Neural cell (in vitro differentiated cells): Measurements from ENCODE around the gene AZGP1. TPM values are rescaled to one million over a fixed set of nuclear protein-coding genes. Genes with fewer than 3 reads are reported as not detected.
"Not testable (repeated sequence)": the region's sequence is repeated elsewhere in the genome, so short reads cannot be mapped to it uniquely, and the experiment has no call there.

Experiments
- H2AFZ ChIP-seq: fragments of 200-600, 300-800 bp; sonication (generic), shearing (Covaris generic); 2 replicates; pipeline ENCODE4 v1.6.0; 2014; ENCODE audit warnings: low read depth, mild to moderate bottlenecking, antibody characterized with exemption, low read length, moderate library complexity
- H3F3A ChIP-seq: fragments of 200-600 bp; shearing (Covaris generic); 2 replicates; pipeline ENCODE4 v1.6.1; 2016; ENCODE audit warnings: mild to moderate bottlenecking, moderate library complexity, mixed read lengths, antibody characterized with exemption, low read length; ENCODE audit not compliant: insufficient read depth, poor library complexity, severe bottlenecking
- H3K27ac ChIP-seq: fragments of 200-600, 300-800 bp; sonication (generic), shearing (Covaris generic); 2 replicates; pipeline ENCODE4 v1.5.1; 2014; ENCODE audit warnings: mild to moderate bottlenecking, low read length, moderate library complexity
- H3K27me3 ChIP-seq: fragments of 300-800, 200-600 bp; sonication (generic), shearing (Covaris generic); 2 replicates; pipeline ENCODE4 v1.6.0; 2014; ENCODE audit warnings: mild to moderate bottlenecking, low read depth, low read length, moderate library complexity; ENCODE audit not compliant: insufficient read depth
- H3K36me3 ChIP-seq: fragments of 300-800, 200-600 bp; sonication (generic), shearing (Covaris generic); 2 replicates; pipeline ENCODE4 v1.5.1; 2014; ENCODE audit warnings: mild to moderate bottlenecking, antibody characterized with exemption, low read length, moderate library complexity; ENCODE audit not compliant: insufficient read depth
- H3K4me2 ChIP-seq: fragments of 300-800, 200-600 bp; sonication (generic), shearing (Covaris generic); 2 replicates; pipeline ENCODE4 v1.6.0; 2014; ENCODE audit warnings: mild to moderate bottlenecking, low read length
- H3K4me3 ChIP-seq: fragments of 300-800, 200-600 bp; sonication (generic), shearing (Covaris generic); 2 replicates; pipeline ENCODE4 v1.5.1; 2014; ENCODE audit warnings: mild to moderate bottlenecking, low read length, moderate library complexity
- H3K79me2 ChIP-seq: fragments of 200-600 bp; shearing (Covaris generic); replicated peaks from 2 replicates; pipeline ENCODE4 v1.6.0; 2014; ENCODE audit warnings: mild to moderate bottlenecking, low read length, moderate library complexity; ENCODE audit not compliant: insufficient read depth
- H3K9ac ChIP-seq: fragments of 300-800, 200-600 bp; sonication (generic), shearing (Covaris generic); 2 replicates; pipeline ENCODE4 v1.6.1; 2016; ENCODE audit warnings: mild to moderate bottlenecking, low read length, mixed read lengths
- H3K9me2 ChIP-seq: fragments of 200-600 bp; shearing (Covaris generic); 2 replicates; pipeline ENCODE4 v1.6.1; 2016; ENCODE audit warnings: mild to moderate bottlenecking, low read length, mixed read lengths; ENCODE audit not compliant: insufficient read depth
- H3K9me3 ChIP-seq: fragments of 200-600, 300-800 bp; sonication (generic), shearing (Covaris generic); 2 replicates; pipeline ENCODE4 v1.6.1; 2016; ENCODE audit warnings: mild to moderate bottlenecking, mixed run types, low read length, moderate library complexity, mixed read lengths
- H4K20me1 ChIP-seq: fragments of 200-600 bp; shearing (Covaris generic); 2 replicates; pipeline ENCODE4 v1.6.1; 2016; ENCODE audit warnings: mild to moderate bottlenecking, mixed run types; ENCODE audit not compliant: insufficient read depth
- EP300 ChIP-seq: fragments of 450-650 bp; conservative IDR thresholded peaks from 2 replicates; pipeline ENCODE4 v1.6.1; 2014; ENCODE audit warnings: antibody characterized with exemption, mild to moderate bottlenecking, moderate library complexity; ENCODE audit not compliant: poor library complexity, severe bottlenecking
- EZH2 ChIP-seq: fragments of 200-600, 300-800 bp; shearing (Covaris generic), sonication (generic); IDR thresholded peaks from 2 replicates; pipeline ENCODE4 v1.6.1; 2014; ENCODE audit warnings: antibody characterized with exemption, low read length, borderline replicate concordance, mild to moderate bottlenecking; ENCODE audit not compliant: insufficient read depth, poor library complexity, severe bottlenecking
- MXI1 ChIP-seq: fragments of 450-650 bp; conservative IDR thresholded peaks from 2 replicates; pipeline ENCODE4 v1.6.1; 2014; ENCODE audit warnings: antibody characterized with exemption, mild to moderate bottlenecking; ENCODE audit not compliant: poor library complexity, severe bottlenecking
- POLR2AphosphoS5 ChIP-seq: IDR thresholded peaks from 2 replicates; pipeline ENCODE4 v1.6.1; 2012
- RAD21 ChIP-seq: fragments of 450-650 bp; conservative IDR thresholded peaks from 2 replicates; pipeline ENCODE4 v1.6.1; 2014; ENCODE audit warnings: antibody characterized with exemption, mild to moderate bottlenecking, moderate library complexity
- REST ChIP-seq: IDR thresholded peaks from 2 replicates; pipeline ENCODE4 v1.6.1; 2012; ENCODE audit warnings: borderline replicate concordance
- SMC3 ChIP-seq: fragments of 450-650 bp; conservative IDR thresholded peaks from 2 replicates; pipeline ENCODE4 v1.6.1; 2014; ENCODE audit warnings: antibody characterized with exemption, mild to moderate bottlenecking, moderate library complexity; ENCODE audit not compliant: poor library complexity
- TAF1 ChIP-seq: IDR thresholded peaks from 2 replicates; pipeline ENCODE4 v1.6.1; 2012; ENCODE audit warnings: low read depth
- polyA plus RNA-seq: library from polyadenylated mRNA; depleted of rRNA; stranded (reverse); fragments of >200 nt; gene quantifications from 2 replicates; pipeline ENCODE4 v1.2.3, GENCODE V29; 2014
- TF ChIP-seq, protein P1 (sequence below): fragments of 450-650 bp; IDR thresholded peaks from 2 replicates; pipeline ENCODE4 v1.5.1; 2014; ENCODE audit warnings: antibody characterized with exemption, mild to moderate bottlenecking, moderate library complexity; ENCODE audit not compliant: poor library complexity, severe bottlenecking

The AZGP1 gene
- polyA plus RNA-seq, 1 donor from 2014 or later: not detected

- no peak overlapping the region for H2AFZ ChIP-seq
- no peaks in the 10 kb centered on the region for H4K20me1 ChIP-seq
- H3K36me3 ChIP-seq: no peaks in the 10 kb centered on the region
- no peaks in the 10 kb centered on the region for H3K9me3 ChIP-seq
- H3K79me2 ChIP-seq: no peaks in the 10 kb centered on the region
- no peak overlapping the region for H3K27ac ChIP-seq
- H3K9me2 ChIP-seq: no peaks in the 10 kb centered on the region
- H3K27me3 ChIP-seq: no peaks in the 10 kb centered on the region
- no peak overlapping the region for H3K9ac ChIP-seq
- H3F3A ChIP-seq: no peaks in the 10 kb centered on the region
- no peak overlapping the region for H3K4me3 ChIP-seq
- TF ChIP-seq EP300: no peak
- TF ChIP-seq, protein P1, sequence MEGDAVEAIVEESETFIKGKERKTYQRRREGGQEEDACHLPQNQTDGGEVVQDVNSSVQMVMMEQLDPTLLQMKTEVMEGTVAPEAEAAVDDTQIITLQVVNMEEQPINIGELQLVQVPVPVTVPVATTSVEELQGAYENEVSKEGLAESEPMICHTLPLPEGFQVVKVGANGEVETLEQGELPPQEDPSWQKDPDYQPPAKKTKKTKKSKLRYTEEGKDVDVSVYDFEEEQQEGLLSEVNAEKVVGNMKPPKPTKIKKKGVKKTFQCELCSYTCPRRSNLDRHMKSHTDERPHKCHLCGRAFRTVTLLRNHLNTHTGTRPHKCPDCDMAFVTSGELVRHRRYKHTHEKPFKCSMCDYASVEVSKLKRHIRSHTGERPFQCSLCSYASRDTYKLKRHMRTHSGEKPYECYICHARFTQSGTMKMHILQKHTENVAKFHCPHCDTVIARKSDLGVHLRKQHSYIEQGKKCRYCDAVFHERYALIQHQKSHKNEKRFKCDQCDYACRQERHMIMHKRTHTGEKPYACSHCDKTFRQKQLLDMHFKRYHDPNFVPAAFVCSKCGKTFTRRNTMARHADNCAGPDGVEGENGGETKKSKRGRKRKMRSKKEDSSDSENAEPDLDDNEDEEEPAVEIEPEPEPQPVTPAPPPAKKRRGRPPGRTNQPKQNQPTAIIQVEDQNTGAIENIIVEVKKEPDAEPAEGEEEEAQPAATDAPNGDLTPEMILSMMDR: no peak
- no peak for TF ChIP-seq SMC3
- no peak for TF ChIP-seq RAD21
- no peak for TF ChIP-seq EZH2
- no peak for TF ChIP-seq POLR2AphosphoS5
- no peak for TF ChIP-seq REST
- TF ChIP-seq MXI1: no peak
- no peak for TF ChIP-seq TAF1
- H3K4me2 ChIP-seq: no peak overlapping the region
These were observed 37.5 kb downstream of the AZGP1 start for GRCh38 chr7:99938296-99938695.

- H3K79me2 ChIP-seq, H3K9me3 ChIP-seq, H3K4me3 ChIP-seq, H2AFZ ChIP-seq, H3K27ac ChIP-seq, H3K9me2 ChIP-seq, H3K27me3 ChIP-seq, H3K36me3 ChIP-seq, H3F3A ChIP-seq, H4K20me1 ChIP-seq, H3K9ac ChIP-seq, H3K4me2 ChIP-seq: not testable (repeated sequence)
These were observed 40.8 kb downstream of the AZGP1 start for GRCh38 chr7:99935009-99935408.

- Histone ChIP-seq H3K36me3 (no peaks in the 10 kb centered on the region), H3K27ac (no peak overlapping the region), H3F3A (no peaks in the 10 kb centered on the region), H3K9me3 (no peaks in the 10 kb centered on the region), H3K27me3 (no peaks in the 10 kb centered on the region), H3K4me2 (no peak overlapping the region), H3K9ac (no peak overlapping the region), H3K4me3 (no peak overlapping the region), H4K20me1 (no peaks in the 10 kb centered on the region), H2AFZ (no peak overlapping the region), H3K79me2 (no peaks in the 10 kb centered on the region), H3K9me2 (no peaks in the 10 kb centered on the region)
- no peak for TF ChIP-seq RAD21
- no peak for TF ChIP-seq EZH2
- no peak for TF ChIP-seq TAF1
- TF ChIP-seq REST: no peak
- no peak for TF ChIP-seq SMC3
- TF ChIP-seq EP300: no peak
- no peak for TF ChIP-seq POLR2AphosphoS5
- TF ChIP-seq, protein P1: no peak
- no peak for TF ChIP-seq MXI1
These were observed 45.5 kb downstream of the AZGP1 start for GRCh38 chr7:99930376-99930775.
